Heart right ventricle (tissue), 16 donors: Measurements from ENCODE around the gene PRR23B. TPM values are rescaled to one million over a fixed set of nuclear protein-coding genes. Genes with fewer than 3 reads are reported as not detected.
A peak's percentile ranks its signal among the peaks of the same experiment; 100 is the strongest.

Experiments
- ATAC-seq, 8 donors: fragments of 200-7000 bp; cut with Tn5 transposase; one replicate each; pipeline ENCODE4 v1.9.1; 2020; ENCODE audit warnings: mild to moderate bottlenecking in 8 of 8, moderate library complexity in 8 of 8, moderate number of reproducible peaks in 1 of 8
- DNase-seq, 2 donors: peaks; one replicate each; pipeline ENCODE4 v3.0.0-alpha.2; 2020
- H3K27ac ChIP-seq, 10 donors: fragments of 200-600 bp; sonication (generic) in 2 of 10; one replicate each; pipeline versions ENCODE4 v1.5.0 to v1.8.0; 2020 to 2022; ENCODE audit warnings: mild to moderate bottlenecking in 3 of 10
- H3K27me3 ChIP-seq, 7 donors: fragments of 200-600 bp; one replicate each; pipeline ENCODE4 v1.8.0; 2021 to 2022; ENCODE audit warnings: mild to moderate bottlenecking in 2 of 7
- H3K36me3 ChIP-seq, 9 donors: fragments of 200-600 bp; sonication (generic) in 1 of 9; one replicate each; pipeline versions ENCODE4 v1.5.0 to v1.8.0; 2020 to 2022; ENCODE audit warnings: mild to moderate bottlenecking in 2 of 9
- H3K4me1 ChIP-seq, 9 donors: fragments of 200-600 bp; sonication (generic) in 1 of 9; one replicate each; pipeline versions ENCODE4 v1.5.0 to v1.8.0; 2020 to 2022; ENCODE audit warnings: mild to moderate bottlenecking in 4 of 9
- H3K4me3 ChIP-seq, 10 donors: fragments of 200-600 bp; sonication (generic) in 2 of 10; one replicate each; pipeline versions ENCODE4 v1.5.0 to v1.8.0; 2020 to 2022; ENCODE audit warnings: mild to moderate bottlenecking in 7 of 10, moderate library complexity in 2 of 10
- H3K9me3 ChIP-seq, 11 donors: fragments of 200-600 bp in 10 of 11; sonication (generic) in 2 of 11; one replicate each; pipeline versions ENCODE4 v1.5.0 to v1.8.0; 2013 to 2022; ENCODE audit warnings: mild to moderate bottlenecking in 2 of 11, control low read depth in 1 of 11, moderate library complexity in 1 of 11
- CTCF ChIP-seq, 9 donors: fragments of 200-600 bp; sonication (generic) in 2 of 9; IDR thresholded peaks; one replicate each; pipeline versions ENCODE4 v1.5.0 to v1.8.0; 2021 to 2022; ENCODE audit warnings: antibody characterized with exemption in 9 of 9, mild to moderate bottlenecking in 5 of 9, moderate library complexity in 1 of 9
- WGBS, 2 donors: extraction: QIAGEN DNeasy Blood & Tissue Kit; methylation state at CpG; one replicate each; pipeline ENCODE4 v1.1.7; 2013; ENCODE audit warnings: inconsistent platforms in 1 of 2; 5-methylcytosine and 5-hydroxymethylcytosine counted together
- intact Hi-C, 10 donors: fragments of 100-400 bp; cut with DNase I; formaldehyde crosslinking; loops; one replicate each; pipeline versions ENCODE4 v1.11.1 to v1.14.2; 2022
- long read RNA-seq, 3 donors: library from polyadenylated mRNA; unstranded; transcript quantifications; one replicate each; pipeline ENCODE4 v2.0.0, GENCODE V29; 2020 to 2021
- polyA plus RNA-seq, 2 donors: library from polyadenylated mRNA; stranded (reverse); fragments of 200-250 nt; gene quantifications; one replicate each; pipeline ENCODE4 v1.2.3, GENCODE V29; 2013
- total RNA-seq, 10 donors: library from RNA; stranded (reverse); fragmentation: NEBNext Ultra II Directional in 3 of 10; extraction: Animal tissue kit (Norgen Biotek cat#: 25700) in 3 of 10; gene quantifications; one replicate each; pipeline versions ENCODE4 v1.2.1 to v1.2.4, GENCODE V29; 2021 to 2023
- donor health status: Arrhythmogenic right ventricular cardiomyopathy.
- donor health status: ischemic (EF 13 %, LVEDD 7.1; RV severe dilation, severe dysfunction).
- donor health status: healthy with polysubstance abuse.
- donor health status: DM: no; HTN: yes; CAD: no.
- donor health status: DM: no; HTN: no; CAD: no.
- donor health status: ischemic (EF 25% LVEDD 6.9; RV normal size, moderate dysfunction).
- donor health status: ischemic (EF 25% LVEDD 5.7; RV mildly dilated, moderate dysfunction).
- donor health status: healthy.
- donor health status: DM: yes; HTN: yes; CAD: no.
- donor health status: Ischemic cardiomyopathy.
- donor health status: ischemic (EF 35%, LVEDD 5.7; RV mildly dilated, moderate dysfunction).
- donor health status: nonischemic (EF 11% LVEDD 7.7; RV severe dilation, severe dysfunction).
- donor health status: DM: yes; HTN: yes; CAD: no.
- donor health status: PGD.
- donor health status: ischemic (EF 29% LVEDD 5.4; RV normal size, mild dysfunction).
- donor health status: nonischemic (EF 23%, LVEDD 6.1; RV moderate dilation, normal function).

Gene PRR23B
- total RNA-seq (not detected), polyA plus RNA-seq (not detected)
- long read RNA-seq, donor 1 = 0 reads
- long read RNA-seq, donor 2 = 0 reads
- long read RNA-seq, donor 3 = 0 reads

DNA sequence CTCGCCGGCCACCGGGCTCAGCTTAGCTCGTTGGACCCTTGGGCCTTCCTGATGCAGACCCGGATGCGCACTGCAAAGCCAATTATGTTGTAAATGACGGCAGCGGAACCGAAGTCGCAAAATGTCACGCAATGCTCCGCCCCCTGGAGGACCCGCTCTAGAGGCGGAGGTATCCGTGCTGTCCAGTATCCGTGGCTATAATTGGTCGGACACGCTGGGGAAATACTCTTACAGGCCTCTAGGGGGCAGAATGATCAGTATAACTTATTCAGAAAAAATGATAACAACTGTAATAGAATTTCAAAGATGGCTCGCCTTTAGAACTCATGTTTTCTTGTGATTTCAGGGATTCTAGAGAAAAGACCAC is at the start of gene PRR23B:
PRR23B (minus strand) TSS at position 59 of the 367 bp plus-strand sequence. CDS start 265 bp downstream, outside the sequence.
- H3K4me1 ChIP-seq = no peaks in the 10 kb centered on the region
- TF ChIP-seq CTCF (IDR thresholded peaks at IDR 0.05) = peak in 2 of 9 donors; percentile 11 to 15
- WGBS, 2 donors = 55 to 58% methylated on average over 19 of the region's 19 CpGs
- ATAC-seq (no peak), DNase-seq (no peak)
- no peaks in the 10 kb centered on the region for H3K36me3 ChIP-seq
- peaks cover 0 to 28% (median 17%) of the 10 kb centered on the region in 7 donors for H3K27me3 ChIP-seq
- peaks cover 0 to 22% (median 0%) of the 10 kb centered on the region in 11 donors for H3K9me3 ChIP-seq
- intact Hi-C loops = no loop called here
- H3K4me3 ChIP-seq = no peak within 1 kb of the TSS
- no peak within 1 kb of the TSS for H3K27ac ChIP-seq

DNA sequence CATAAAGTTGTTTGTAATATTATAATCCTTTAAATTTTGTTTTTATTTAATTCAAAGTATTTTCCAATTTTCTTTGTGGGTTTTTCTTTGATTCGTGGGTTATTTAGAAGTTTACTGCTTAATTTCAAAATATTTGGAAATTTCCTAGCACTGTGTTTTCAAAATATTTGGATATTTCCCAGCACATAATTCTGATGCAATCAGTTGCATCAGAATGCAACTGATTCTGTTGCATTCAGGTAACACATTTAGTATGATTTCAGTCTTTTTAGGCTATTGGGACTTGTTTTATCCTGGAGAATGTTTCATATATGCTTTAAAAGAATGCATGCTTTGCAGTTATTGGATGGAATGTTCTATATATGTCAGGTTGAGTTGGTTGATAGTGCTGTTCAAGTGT is 42.2 kb upstream of the PRR23B start:
- Histone ChIP-seq H3K9me3 (peaks cover 0 to 5% (median 0%) of the 10 kb centered on the region in 11 donors), H3K27ac (no peak overlapping the region), H3K4me3 (no peak overlapping the region), H3K27me3 (no peaks in the 10 kb centered on the region), H3K4me1 (no peaks in the 10 kb centered on the region), H3K36me3 (no peaks in the 10 kb centered on the region)
- intact Hi-C loops = no loop called here
- TF ChIP-seq CTCF (IDR thresholded peaks at IDR 0.05) = no peak
- DNase-seq (no peak), ATAC-seq (no peak)
- WGBS, 2 donors = 28 to 33% methylated on average over 1 of the region's 1 CpG

- intact Hi-C loops = no loop called here
- H3K4me3 ChIP-seq = no peak overlapping the region
- no peaks in the 10 kb centered on the region for H3K27me3 ChIP-seq
- no peaks in the 10 kb centered on the region for H3K4me1 ChIP-seq
- peaks cover 0 to 45% (median 21%) of the 10 kb centered on the region in 11 donors for H3K9me3 ChIP-seq
- H3K27ac ChIP-seq = no peak overlapping the region
- 61 to 63% methylated on average over 2 of the region's 2 CpGs for WGBS, 2 donors
- DNase-seq = no peak
- H3K36me3 ChIP-seq = no peaks in the 10 kb centered on the region
- no peak for TF ChIP-seq CTCF (IDR thresholded peaks at IDR 0.05)
- no peak for ATAC-seq
These were observed 32.3 kb upstream of the PRR23B start for GRCh38 chr3:139052802-139053600.

DNA sequence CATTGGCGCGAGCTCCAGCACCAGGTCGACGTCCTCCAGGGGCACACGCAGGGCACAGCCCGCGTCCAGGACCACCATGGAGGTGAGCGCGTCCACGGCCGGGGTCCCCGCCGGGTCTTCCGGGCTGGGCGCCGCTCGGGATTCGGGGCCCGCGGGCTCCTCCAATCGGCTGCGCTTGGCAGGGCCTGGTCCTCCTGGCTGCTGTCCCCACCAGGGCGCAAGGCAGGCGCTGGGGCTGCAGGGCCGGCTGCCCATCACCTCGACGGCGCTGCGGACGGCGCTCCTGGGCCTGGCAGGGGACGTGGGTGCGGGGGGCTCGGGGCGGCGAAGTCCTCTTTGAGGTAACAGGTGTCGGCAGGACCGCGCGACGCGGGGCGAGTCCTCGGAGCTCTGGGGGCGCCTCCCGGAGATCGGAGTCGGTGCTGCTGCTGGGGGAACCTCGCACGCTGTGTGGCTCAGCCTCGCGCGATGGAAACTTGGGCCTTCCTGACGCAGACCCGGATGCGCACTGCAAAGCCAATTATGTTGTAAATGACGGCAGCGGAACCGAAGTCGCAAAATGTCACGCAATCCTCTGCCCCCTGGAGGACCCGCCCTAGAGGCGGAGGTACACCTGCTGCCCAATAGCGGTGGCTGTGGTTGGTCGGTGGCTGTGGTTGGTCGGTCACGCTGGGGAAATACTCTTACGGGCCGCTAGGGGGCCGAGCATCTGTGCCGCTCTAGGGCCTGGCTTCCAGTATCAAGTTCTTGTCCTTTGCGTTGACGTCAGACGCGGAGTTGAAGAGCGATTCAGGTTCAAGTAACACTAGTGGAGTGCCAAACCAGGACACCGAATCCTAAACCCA is 23.9 kb upstream of the PRR23B start, which contains the start of gene PRR23C:
PRR23C (minus strand) TSS at position 527 of the 845 bp plus-strand sequence; CDS start at position 255, 272 bp downstream.
- intact Hi-C loops = no loop called here
- WGBS, 2 donors = 35 to 46% methylated on average over 77 of the region's 77 CpGs
- H3K4me3 ChIP-seq = no peak within 1 kb of the TSS
- ATAC-seq (no peak), DNase-seq (no peak)
- no peak within 1 kb of the TSS for H3K27ac ChIP-seq
- H3K36me3 ChIP-seq = no peaks in the 10 kb centered on the region
- no peaks in the 10 kb centered on the region for H3K4me1 ChIP-seq
- H3K9me3 ChIP-seq = peaks cover 0 to 40% (median 6%) of the 10 kb centered on the region in 11 donors
- peaks cover 0 to 32% (median 16%) of the 10 kb centered on the region in 7 donors for H3K27me3 ChIP-seq
- no peak for TF ChIP-seq CTCF (IDR thresholded peaks at IDR 0.05)
